HG03060 (cell line): ENCODE results near the gene CELSR1.

ENCODE experiments used
- ATAC-seq: cut with Tn5 transposase; IDR thresholded peaks from one replicate; pipeline ENCODE4 v1.9.1; 2021; ENCODE audit warnings: low read depth, moderate number of reproducible peaks; ENCODE audit not compliant: unreplicated experiment

The CELSR1 gene

GRCh38 chr22:46575911-46576555 is 38.6 kb upstream of the CELSR1 start:
- no peak for ATAC-seq

- no peak for ATAC-seq
Measured at GRCh38 chr22:46574993-46575910, 37.8 kb upstream of the CELSR1 start.

- no peak for ATAC-seq
Measured at GRCh38 chr22:46574438-46574992, 37.1 kb upstream of the CELSR1 start.

GRCh38 chr22:46573781-46574437 is 36.5 kb upstream of the CELSR1 start:
- no peak for ATAC-seq

GRCh38 chr22:46572911-46573780 is 35.7 kb upstream of the CELSR1 start:
- ATAC-seq = no peak

- ATAC-seq = no peak
Measured at GRCh38 chr22:46571642-46572250, 34.3 kb upstream of the CELSR1 start.

GRCh38 chr22:46569848-46570695 is 32.7 kb upstream of the CELSR1 start:
- ATAC-seq = no peak

- ATAC-seq = no peak
Measured at GRCh38 chr22:46569055-46569847, 31.8 kb upstream of the CELSR1 start.

GRCh38 chr22:46568102-46568809 is 30.8 kb upstream of the CELSR1 start:
- ATAC-seq = no peak

GRCh38 chr22:46567471-46567870 is 30.1 kb upstream of the CELSR1 start:
- no peak for ATAC-seq

- no peak for ATAC-seq
Measured at GRCh38 chr22:46564084-46564714, 26.8 kb upstream of the CELSR1 start.

GRCh38 chr22:46563381-46564083 is 26.1 kb upstream of the CELSR1 start:
- ATAC-seq = no peak

- no peak for ATAC-seq
Measured at GRCh38 chr22:46561435-46561905, 24.1 kb upstream of the CELSR1 start.

- ATAC-seq = no peak
Measured at GRCh38 chr22:46560696-46561295, 23.4 kb upstream of the CELSR1 start.

- ATAC-seq = no peak
Measured at GRCh38 chr22:46557736-46558480, 20.5 kb upstream of the CELSR1 start.
